Stimulated activated CD4-positive, alpha-beta T cell treated with anti-CD3 and anti-CD28 coated beads, Interleukin-12 subunit alpha, Interleukin-12 subunit beta, amount 100 ng/mL, for 48 hours (primary cell): ENCODE results near the gene NAMPT.
A peak's percentile ranks its signal among the peaks of the same experiment; 100 is the strongest.
"Not testable (repeated sequence)": the region's sequence is repeated elsewhere in the genome, so short reads cannot be mapped to it uniquely, and the experiment has no call there.

Experiments
- DNase-seq, 3 donors: peaks; one replicate each; pipeline ENCODE4 v3.0.0-alpha.2; 2020; ENCODE audit warnings: low read depth in 2 of 3, low spot score in 1 of 3

Gene NAMPT

GRCh38 chr7:106284714-106285050 is at the start of gene NAMPT:
Gene NAMPT, minus strand, starts transcription at chr7:106284983. Its CDS starts 99 bp downstream, at chr7:106284884.
- no peak for DNase-seq

- DNase-seq = no peak
These were observed 47.4 kb upstream of the NAMPT start for GRCh38 chr7:106332201-106332600.

GRCh38 chr7:106331441-106332175 is 46.8 kb upstream of the NAMPT start:
- no peak for DNase-seq

- DNase-seq = no peak
These were observed 45.4 kb upstream of the NAMPT start for GRCh38 chr7:106329971-106330733.

DNA sequence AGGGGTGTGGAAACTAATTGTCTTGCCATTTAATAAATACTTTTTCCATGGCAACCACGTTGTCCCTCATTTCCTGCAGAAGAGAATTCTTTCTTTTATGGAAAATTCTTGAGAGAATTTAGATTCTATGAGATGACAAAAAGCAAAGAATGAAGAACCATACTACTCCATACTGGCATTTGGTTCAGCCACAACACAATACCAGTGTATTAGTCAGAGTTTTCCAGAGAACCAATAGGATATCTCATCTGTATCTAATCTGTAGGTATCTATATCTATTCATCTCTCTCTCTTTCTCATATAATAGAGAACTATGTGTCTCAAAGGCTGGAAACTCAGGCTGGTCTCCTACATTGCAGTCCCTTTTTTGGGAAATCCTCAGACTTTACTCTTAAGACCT is 44.6 kb upstream of the NAMPT start:
- no peak for DNase-seq

GRCh38 chr7:106327538-106328481 is 43.0 kb upstream of the NAMPT start:
- no peak for DNase-seq

DNA sequence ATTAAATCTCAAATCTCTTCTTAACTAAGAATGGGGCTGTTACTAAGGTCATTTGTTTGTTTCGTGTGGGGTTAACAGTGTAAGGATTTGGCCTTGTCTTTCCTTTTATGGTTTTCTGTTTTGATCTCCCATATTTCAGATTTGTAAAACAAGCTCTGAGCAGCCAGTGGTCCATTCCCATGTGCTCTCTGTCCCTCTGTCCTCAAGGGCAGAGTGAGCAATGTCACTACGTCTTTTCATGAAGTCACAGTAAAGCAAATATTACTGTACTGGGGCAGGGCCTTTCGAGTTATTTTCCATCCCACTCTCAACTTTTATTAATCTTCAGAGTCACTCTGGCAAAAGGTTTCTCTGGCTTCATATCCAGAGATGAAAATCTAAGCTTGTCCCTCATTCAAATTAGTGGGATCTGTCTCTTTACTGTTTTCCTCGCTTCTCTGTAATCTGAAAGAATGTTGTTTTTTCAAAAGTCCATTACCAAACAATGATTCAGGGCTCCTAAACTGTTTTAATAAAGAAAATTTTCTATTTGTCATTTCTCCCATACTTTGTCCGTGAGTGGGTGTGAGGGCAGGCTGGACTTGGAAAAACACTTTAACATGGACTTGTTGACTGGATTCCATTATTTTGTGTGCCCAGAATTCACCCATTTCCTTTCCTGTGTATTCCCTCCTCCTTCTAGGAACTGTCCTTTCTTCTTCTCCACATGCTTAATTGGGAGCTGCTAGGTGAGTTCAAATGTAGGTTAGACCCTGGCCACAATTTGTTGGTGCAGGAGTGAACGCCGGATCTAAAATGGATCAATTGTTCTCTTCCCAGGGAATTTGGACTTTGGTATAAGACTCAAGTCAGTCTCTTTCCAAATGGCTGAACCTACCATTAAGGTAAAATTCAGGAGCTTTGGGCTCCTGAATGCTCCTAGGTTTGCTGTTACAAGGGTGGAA is 42.1 kb upstream of the NAMPT start:
- DNase-seq = no peak

- not testable (repeated sequence) for DNase-seq
These were observed 39.7 kb upstream of the NAMPT start for GRCh38 chr7:106324509-106324908.

GRCh38 chr7:106320254-106320770 is 35.5 kb upstream of the NAMPT start:
- not testable (repeated sequence) for DNase-seq

DNA sequence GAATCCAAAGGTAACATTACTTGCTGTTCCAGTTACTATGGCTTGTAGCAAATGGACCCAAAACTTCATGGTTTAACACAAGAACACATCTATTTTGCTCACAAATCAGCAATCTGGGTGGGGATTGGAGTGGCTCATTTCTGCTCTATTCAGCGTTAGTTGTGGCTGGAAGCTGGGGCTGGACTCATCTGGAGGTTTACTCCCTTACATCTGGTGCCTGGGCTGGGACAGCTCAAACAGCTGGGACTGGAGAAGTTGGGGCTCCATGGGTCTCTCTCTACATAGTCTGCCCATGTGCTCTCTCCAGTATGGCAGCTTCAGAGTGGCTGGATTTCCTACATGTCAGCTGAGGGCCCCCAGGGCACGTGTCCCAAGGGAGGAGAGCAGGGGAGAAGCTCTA is 33.7 kb upstream of the NAMPT start:
- no peak for DNase-seq

DNA sequence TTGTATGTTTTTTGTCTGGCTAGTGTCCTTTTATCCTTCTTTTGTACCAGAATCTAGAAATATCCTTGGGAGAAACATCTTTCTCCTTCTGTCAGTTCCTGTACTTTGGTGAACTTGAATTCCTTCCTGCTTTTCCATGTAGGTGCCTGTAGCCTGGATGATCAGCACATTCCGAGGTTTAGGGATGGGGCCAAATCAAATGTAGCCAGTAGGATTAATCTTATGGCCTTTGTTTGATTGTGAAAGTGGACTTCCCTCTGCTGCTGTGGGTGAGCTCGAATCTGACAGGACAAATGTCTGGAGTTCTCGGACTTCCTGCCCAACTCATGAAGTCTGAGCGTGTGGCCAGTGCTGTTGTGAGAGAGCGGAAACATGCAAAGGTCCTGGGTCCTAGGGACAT is 33.2 kb upstream of the NAMPT start:
- no peak for DNase-seq

DNA sequence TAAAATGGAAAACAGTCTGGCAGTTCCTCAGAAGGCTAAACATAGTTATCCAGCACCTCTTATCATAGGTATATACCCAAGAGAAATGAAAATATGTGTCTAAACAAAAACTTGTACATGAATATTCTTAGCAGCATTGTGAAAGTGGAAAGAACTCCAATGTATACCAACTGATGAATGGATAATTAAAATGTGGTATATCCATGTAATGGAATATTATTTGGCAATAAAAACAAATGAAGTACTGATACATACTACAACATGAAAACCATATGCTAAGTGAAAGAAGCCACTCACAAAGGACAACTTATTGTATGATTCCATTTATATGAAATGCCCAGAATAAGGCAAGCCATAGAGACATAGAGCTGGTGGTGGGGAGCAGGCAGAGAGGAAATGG is 32.2 kb upstream of the NAMPT start:
- no peak for DNase-seq

DNA sequence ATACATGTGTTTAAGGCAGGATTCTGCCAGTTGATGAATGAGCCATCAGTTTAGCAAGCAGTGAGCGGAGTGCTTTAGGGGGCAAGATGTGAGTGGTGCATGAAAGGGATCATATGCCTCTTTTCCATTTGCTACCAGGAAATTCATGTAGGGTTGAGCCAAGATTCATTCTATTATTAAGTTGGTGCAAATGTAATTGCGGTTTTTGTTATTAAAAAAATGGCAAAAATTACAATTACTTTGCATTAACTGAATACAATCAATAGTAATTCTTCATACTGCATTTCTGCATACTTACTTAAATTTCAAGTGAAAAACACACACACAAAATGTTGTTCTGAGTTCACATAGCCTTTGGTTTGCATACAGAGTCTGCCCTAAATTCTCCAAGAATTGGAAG is 30.1 kb upstream of the NAMPT start:
- no peak for DNase-seq

DNA sequence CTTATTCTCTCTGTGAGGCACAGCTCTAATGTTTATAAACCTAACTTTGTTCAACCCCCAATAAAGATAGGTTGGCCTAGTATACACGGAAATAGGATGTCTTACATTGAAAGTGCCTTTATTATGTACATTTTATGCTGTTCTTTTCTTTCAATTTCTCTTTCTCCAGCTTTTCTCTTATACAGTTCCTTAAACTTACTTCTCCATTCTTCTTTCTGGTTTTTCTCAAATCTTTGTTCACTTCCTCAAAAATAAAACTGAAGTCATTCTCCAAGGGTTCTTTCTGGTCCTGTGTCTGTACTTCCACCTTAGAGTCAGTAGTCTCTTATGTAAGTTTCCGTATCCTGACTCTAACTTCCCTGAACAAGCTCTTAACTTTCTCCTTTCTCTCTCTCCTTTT is 29.2 kb upstream of the NAMPT start:
- DNase-seq = no peak

DNA sequence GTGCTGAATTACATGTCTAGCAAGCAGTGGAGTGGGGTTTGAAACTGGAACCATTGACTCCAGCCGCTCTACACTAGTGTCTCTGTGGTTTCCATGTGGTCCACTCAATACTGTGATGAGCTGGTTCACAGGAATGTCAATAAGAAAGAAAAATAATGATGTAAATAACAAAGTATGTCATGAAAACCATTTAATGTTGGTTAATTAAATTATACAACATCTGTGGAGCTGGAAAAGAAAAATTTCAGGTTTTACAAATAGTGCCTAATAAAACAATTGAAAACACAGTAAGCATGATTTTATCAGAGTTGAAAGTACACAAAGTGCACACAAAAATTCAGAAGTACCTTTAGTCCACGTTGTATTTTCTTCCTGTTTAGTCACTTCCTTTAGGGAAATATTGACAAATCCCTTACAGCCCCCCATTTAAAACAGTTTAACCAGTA is 28.7 kb upstream of the NAMPT start:
- no peak for DNase-seq

- no peak for DNase-seq
These were observed 28.1 kb upstream of the NAMPT start for GRCh38 chr7:106312906-106313305.

DNA sequence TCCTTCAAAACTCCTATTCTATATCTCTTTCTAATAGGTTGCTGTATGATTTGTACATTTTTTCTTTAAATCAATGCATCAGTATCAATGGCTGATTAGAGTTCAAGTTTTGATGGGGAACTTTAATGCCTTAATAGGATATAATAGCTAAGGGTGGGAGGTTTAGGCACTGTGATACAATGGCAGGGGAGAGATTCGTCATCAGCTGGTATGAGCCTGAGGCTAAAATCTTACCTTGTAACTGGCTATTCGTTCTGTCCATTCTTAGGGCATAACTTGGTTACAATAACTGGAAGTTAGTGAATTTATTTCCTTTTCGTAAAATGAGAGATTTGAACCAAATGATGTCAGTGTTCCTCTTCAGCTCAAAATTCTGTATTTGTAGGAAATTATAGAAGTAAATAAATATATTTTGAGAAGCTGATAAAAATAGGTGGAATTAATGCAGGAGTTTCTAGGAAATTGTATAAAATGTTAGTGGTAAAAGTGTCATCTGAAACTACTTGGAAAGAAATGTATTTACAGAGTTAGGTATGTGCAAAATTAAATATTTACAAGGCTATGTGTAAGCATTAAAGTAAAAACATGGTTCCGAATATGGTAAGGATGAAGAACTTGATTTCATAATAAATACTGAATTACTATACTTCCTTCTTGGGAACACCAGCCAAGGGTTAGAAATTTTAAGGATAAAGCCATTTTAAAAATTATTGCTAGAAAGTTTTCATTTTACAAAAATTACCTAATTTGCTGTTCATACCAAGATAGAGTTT is 27.5 kb upstream of the NAMPT start:
- no peak for DNase-seq

GRCh38 chr7:106309362-106309761 is 24.6 kb upstream of the NAMPT start:
- peak in 1 of 3 donors; percentile 15 for DNase-seq

DNA sequence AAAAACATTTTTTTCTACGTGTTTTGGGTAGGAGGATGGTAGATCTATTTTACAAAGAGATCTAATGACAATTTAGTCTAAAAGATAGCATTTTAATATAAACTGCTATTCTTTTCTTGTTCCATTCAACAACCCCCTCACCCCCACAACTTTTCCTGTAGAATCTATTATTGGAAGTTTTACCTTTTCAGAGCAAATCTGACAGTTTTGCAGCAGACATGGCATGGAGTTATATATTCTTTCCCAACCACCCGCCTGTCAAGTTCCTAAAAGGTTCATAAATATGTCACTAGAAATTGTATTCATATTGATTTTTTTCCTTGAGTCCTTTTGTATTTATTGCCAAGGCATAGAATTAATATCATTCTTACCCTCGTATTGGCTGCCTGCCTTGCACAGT is 21.5 kb upstream of the NAMPT start:
- DNase-seq = no peak
